Tibial artery (tissue), 4 donors: ENCODE results near the gene ELP4.

Experiments
- DNase-seq, 2 donors: peaks; one replicate each; pipeline ENCODE4 v3.0.0-alpha.2; 2019
- H3K27ac ChIP-seq, 2 donors: fragments of 200-600 bp; sonication (generic) in 1 of 2; 1 replicate in 1 of 2; 2 replicates in 1 of 2; pipeline ENCODE4 v1.5.1; 2018 to 2019; ENCODE audit warnings: mild to moderate bottlenecking in 1 of 2
- H3K27me3 ChIP-seq, 2 donors: fragments of 200-600 bp; sonication (generic) in 1 of 2; one replicate each; pipeline versions ENCODE4 v1.5.1 to v1.6.0; 2016 to 2019
- H3K36me3 ChIP-seq, 3 donors: fragments of 200-600 bp; sonication (generic) in 2 of 3; one replicate each; pipeline ENCODE4 v1.5.1; 2016 to 2019; ENCODE audit warnings: mild to moderate bottlenecking in 2 of 3
- H3K4me1 ChIP-seq, 4 donors: fragments of 200-600 bp; sonication (generic) in 2 of 4; 1 replicate in 3 of 4; 2 replicates in 1 of 4; pipeline ENCODE4 v1.5.1; 2016 to 2019
- H3K4me3 ChIP-seq, 2 donors: fragments of 200-600 bp; sonication (generic) in 1 of 2; 1 replicate in 1 of 2; 2 replicates in 1 of 2; pipeline ENCODE4 v1.5.1; 2018 to 2019; ENCODE audit warnings: mild to moderate bottlenecking in 2 of 2
- H3K9me3 ChIP-seq, 3 donors: fragments of 200-600 bp; sonication (generic) in 1 of 3; one replicate each; pipeline ENCODE4 v1.5.1; 2016 to 2019
- CTCF ChIP-seq, 2 experiments: fragments of 200-600 bp in 1 of 2; fragments of 450-650 bp in 1 of 2; IDR thresholded peaks; one replicate each; pipeline ENCODE4 v1.5.1; 2017 to 2019; ENCODE audit warnings: antibody characterized with exemption in 2 of 2, mild to moderate bottlenecking in 1 of 2, moderate library complexity in 1 of 2
- intact Hi-C: fragments of 100-400 bp; cut with DNase I; formaldehyde crosslinking; loops from one replicate; pipeline ENCODE4 v1.15.0; 2023; ENCODE audit warnings: low total_unique reads

ELP4 gene

GRCh38 chr11:31798554-31799434, 289.2 kb downstream of the ELP4 start:
- Histone ChIP-seq H3K4me1 (peaks cover 0 to 26% (median 19%) of the 10 kb centered on the region in 4 donors), H3K9me3 (no peaks in the 10 kb centered on the region), H3K27me3 (peaks cover 8 to 70% of the 10 kb centered on the region in 2 donors), H3K4me3 (peak overlapping the region in 1 of 2 donors; percentile 18), H3K27ac (no peak overlapping the region), H3K36me3 (no peaks in the 10 kb centered on the region)
- no peak for DNase-seq
- intact Hi-C loops: no loop called here
- TF ChIP-seq CTCF (IDR thresholded peaks at IDR 0.05): no peak

- H3K36me3 ChIP-seq: no peaks in the 10 kb centered on the region
- no peak overlapping the region for H3K4me3 ChIP-seq
- H3K27ac ChIP-seq: no peak overlapping the region
- peaks cover 0 to 31% (median 27%) of the 10 kb centered on the region in 4 donors for H3K4me1 ChIP-seq
- no peak for TF ChIP-seq CTCF (IDR thresholded peaks at IDR 0.05)
- no peaks in the 10 kb centered on the region for H3K9me3 ChIP-seq
- DNase-seq: no peak
- intact Hi-C loops: no loop called here
- H3K27me3 ChIP-seq: peaks cover 8 to 80% of the 10 kb centered on the region in 2 donors
Observed at GRCh38 chr11:31799435-31800397, 290.1 kb downstream of the ELP4 start.

- Histone ChIP-seq H3K4me3 (no peak overlapping the region), H3K4me1 (peaks cover 0 to 41% (median 35%) of the 10 kb centered on the region in 4 donors), H3K9me3 (no peaks in the 10 kb centered on the region), H3K36me3 (no peaks in the 10 kb centered on the region), H3K27me3 (peaks cover 8 to 89% of the 10 kb centered on the region in 2 donors), H3K27ac (no peak overlapping the region)
- DNase-seq: no peak
- intact Hi-C loops: no loop called here
- no peak for TF ChIP-seq CTCF (IDR thresholded peaks at IDR 0.05)
Observed at GRCh38 chr11:31800398-31801265, 291.1 kb downstream of the ELP4 start.

- Histone ChIP-seq H3K27me3 (peaks cover 8 to 93% of the 10 kb centered on the region in 2 donors), H3K27ac (no peak overlapping the region), H3K4me3 (no peak overlapping the region), H3K36me3 (no peaks in the 10 kb centered on the region), H3K9me3 (no peaks in the 10 kb centered on the region), H3K4me1 (peaks cover 0 to 47% (median 38%) of the 10 kb centered on the region in 4 donors)
- no peak for TF ChIP-seq CTCF (IDR thresholded peaks at IDR 0.05)
- no peak for DNase-seq
- intact Hi-C loops: no loop called here
Observed at GRCh38 chr11:31801298-31801702, 291.7 kb downstream of the ELP4 start.
